SIG-M5 (cell line): ENCODE results near the gene CLEC4M.
"Not testable (repeated sequence)": the region's sequence is repeated elsewhere in the genome, so short reads cannot be mapped to it uniquely, and the experiment has no call there.

Source experiments
- DNase-seq: peaks from one replicate; lab custom pipeline; 2025; lab: John Stamatoyannopoulos, UW

CLEC4M gene

GRCh38 chr19:7815325-7815724 lies 52.3 kb downstream of the CLEC4M start:
- DNase-seq = no peak

DNA sequence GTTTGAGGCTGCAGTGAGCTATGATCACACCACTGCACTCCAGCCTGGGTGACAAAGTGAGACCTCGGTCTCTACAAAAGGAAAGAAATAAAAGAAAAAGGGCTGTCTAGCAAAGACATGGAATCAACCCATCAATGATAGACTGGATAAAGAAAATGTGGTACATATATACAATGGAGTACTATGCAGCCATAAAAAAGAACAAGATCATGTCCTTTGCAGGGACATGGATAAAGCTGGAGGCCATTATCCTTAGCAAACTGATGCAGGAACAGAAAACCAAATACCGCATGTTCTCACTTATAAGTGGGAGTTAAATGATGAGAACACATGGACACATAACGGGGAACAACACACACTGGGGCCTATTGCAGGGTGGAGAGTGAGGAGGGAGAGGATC lies 53.0 kb downstream of the CLEC4M start:
- DNase-seq = not testable (repeated sequence)

- DNase-seq = peak; percentile 19
Measured at GRCh38 chr19:7817801-7818200, 54.8 kb downstream of the CLEC4M start.

DNA sequence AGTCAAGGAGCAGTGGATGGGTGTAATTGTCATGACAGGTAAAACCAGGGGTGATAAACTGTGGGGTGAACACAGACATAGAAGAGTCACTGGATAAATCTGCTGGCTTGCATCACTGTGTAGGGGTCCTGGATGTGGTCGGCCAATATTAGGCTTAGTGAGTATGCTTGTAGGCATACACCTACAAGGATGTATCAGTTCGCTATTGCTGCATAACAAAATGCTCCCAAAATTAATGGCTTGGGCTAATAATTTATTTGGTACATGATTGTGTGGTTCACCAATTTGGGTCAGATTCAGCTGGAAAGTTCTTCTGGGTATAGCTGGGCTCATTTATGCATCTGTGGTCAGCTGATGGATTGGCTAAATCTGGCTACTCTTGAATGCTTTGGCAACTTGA lies 55.8 kb downstream of the CLEC4M start:
- DNase-seq = no peak
